Endodermal cell (in vitro differentiated cells): ENCODE measurements around the gene VPS13D. TPM values are rescaled to one million over a fixed set of nuclear protein-coding genes. Genes with fewer than 3 reads are reported as not detected.

Experiments used
- DNase-seq: peaks from one replicate; pipeline ENCODE4 v3.0.0-alpha.2; 2017
- H3K27ac ChIP-seq: 2 replicates; pipeline ENCODE4 v1.5.1; 2013; ENCODE audit warnings: mild to moderate bottlenecking, low read depth, low read length, moderate library complexity
- H3K27me3 ChIP-seq: 2 replicates; pipeline ENCODE4 v1.6.1; 2013; ENCODE audit warnings: mild to moderate bottlenecking, low read length, moderate library complexity; ENCODE audit not compliant: insufficient read depth, control insufficient read depth, poor library complexity, severe bottlenecking
- H3K36me3 ChIP-seq: 2 replicates; pipeline ENCODE4 v1.7.0; 2013; ENCODE audit warnings: mild to moderate bottlenecking, low read length, moderate library complexity; ENCODE audit not compliant: control insufficient read depth, insufficient read depth
- H3K4me1 ChIP-seq: one replicate; pipeline ENCODE4 v1.7.0; 2013; ENCODE audit warnings: low read length; ENCODE audit not compliant: control insufficient read depth, insufficient read depth
- H3K4me3 ChIP-seq: 2 replicates; pipeline ENCODE4 v1.5.1; 2013; ENCODE audit warnings: mild to moderate bottlenecking, low read length, moderate library complexity
- H3K9ac ChIP-seq: 2 replicates; pipeline ENCODE4 v1.6.1; 2013; ENCODE audit warnings: mild to moderate bottlenecking, low read length, moderate library complexity; ENCODE audit not compliant: poor library complexity, severe bottlenecking; ENCODE audit errors: extremely low read depth
- H3K9me3 ChIP-seq: 2 replicates; pipeline ENCODE4 v1.6.1; 2013; ENCODE audit warnings: mild to moderate bottlenecking, low read length, moderate library complexity; ENCODE audit not compliant: control insufficient read depth
- H3K27ac Mint-ChIP-seq: 2 replicates; pipeline ENCODE4 v1.8.0; 2020; ENCODE audit warnings: mixed read lengths
- H3K27me3 Mint-ChIP-seq: 2 replicates; pipeline ENCODE4 v1.8.0; 2021; ENCODE audit warnings: mild to moderate bottlenecking, mixed read lengths; ENCODE audit not compliant: insufficient read depth
- H3K36me3 Mint-ChIP-seq: 2 replicates; pipeline ENCODE4 v1.8.0; 2020; ENCODE audit warnings: low read depth, mixed read lengths
- H3K4me1 Mint-ChIP-seq: 2 replicates; pipeline ENCODE4 v1.8.0; 2020; ENCODE audit warnings: mixed read lengths
- H3K4me3 Mint-ChIP-seq: 2 replicates; pipeline ENCODE4 v1.8.0; 2020; ENCODE audit warnings: mild to moderate bottlenecking, moderate library complexity, mixed read lengths
- H3K9me3 Mint-ChIP-seq: 2 replicates; pipeline ENCODE4 v1.8.0; 2020; ENCODE audit warnings: mild to moderate bottlenecking, mixed read lengths
- WGBS, 2 experiments: methylation state at CpG; one replicate each; pipeline versions ENCODE4 v1.1.5 to v1.1.7; 2013; ENCODE audit warnings: missing lambda C conversion rate in 2 of 2, mixed read lengths in 1 of 2; ENCODE audit not compliant: insufficient coverage in 1 of 2, insufficient read length in 1 of 2; 5-methylcytosine and 5-hydroxymethylcytosine counted together
- total RNA-seq, 2 donors: library from RNA; stranded (reverse); fragmentation: NEBNext Ultra II Directional in 1 of 2; extraction: Animal tissue kit (Norgen Biotek cat#: 25700) in 1 of 2; gene quantifications; 2 replicates in 1 of 2; 3 replicates in 1 of 2; pipeline ENCODE4 v1.2.1, GENCODE V29; 2021
- TF ChIP-seq, protein P1 (sequence below): fragments of 200-600 bp; sonication (generic); conservative IDR thresholded peaks from 2 replicates; pipeline ENCODE4 v1.5.0; 2021; ENCODE audit warnings: antibody characterized with exemption, mild to moderate bottlenecking

Gene VPS13D
- total RNA-seq, 2 donors from 2014 or later, result 32.5 to 36.7 TPM

DNA sequence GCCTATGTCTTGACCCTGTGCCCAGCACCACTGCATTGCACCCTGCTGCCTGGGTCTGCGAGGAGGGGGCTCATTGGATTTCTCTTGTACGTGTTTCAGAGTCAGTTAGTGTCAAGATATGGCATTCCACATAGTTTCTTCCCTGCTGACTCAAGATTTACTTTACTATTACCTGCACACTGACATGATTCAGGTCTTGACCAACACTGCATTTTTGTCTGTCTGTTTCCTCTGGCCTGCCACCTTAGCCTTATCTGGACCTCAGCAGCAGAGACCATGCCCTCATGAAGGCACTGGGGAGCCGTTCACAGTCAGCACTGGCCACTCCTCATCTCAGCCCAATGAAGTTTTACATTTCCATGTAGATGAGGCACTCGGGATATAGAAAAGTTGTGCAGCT lies 232.8 kb downstream of the VPS13D start:
- no peaks in the 10 kb centered on the region for H3K9me3 Mint-ChIP-seq
- DNase-seq, result no peak
- no peak overlapping the region for H3K4me3 Mint-ChIP-seq
- H3K27ac Mint-ChIP-seq, result no peak overlapping the region
- Histone ChIP-seq H3K4me1 (peaks cover 21% of the 10 kb centered on the region), H3K27me3 (no peaks in the 10 kb centered on the region), H3K9ac (no peak overlapping the region), H3K36me3 (no peaks in the 10 kb centered on the region), H3K27ac (no peak overlapping the region), H3K9me3 (no peaks in the 10 kb centered on the region), H3K4me3 (no peak overlapping the region)
- peaks cover 12% of the 10 kb centered on the region for H3K36me3 Mint-ChIP-seq
- TF ChIP-seq, protein P1, sequence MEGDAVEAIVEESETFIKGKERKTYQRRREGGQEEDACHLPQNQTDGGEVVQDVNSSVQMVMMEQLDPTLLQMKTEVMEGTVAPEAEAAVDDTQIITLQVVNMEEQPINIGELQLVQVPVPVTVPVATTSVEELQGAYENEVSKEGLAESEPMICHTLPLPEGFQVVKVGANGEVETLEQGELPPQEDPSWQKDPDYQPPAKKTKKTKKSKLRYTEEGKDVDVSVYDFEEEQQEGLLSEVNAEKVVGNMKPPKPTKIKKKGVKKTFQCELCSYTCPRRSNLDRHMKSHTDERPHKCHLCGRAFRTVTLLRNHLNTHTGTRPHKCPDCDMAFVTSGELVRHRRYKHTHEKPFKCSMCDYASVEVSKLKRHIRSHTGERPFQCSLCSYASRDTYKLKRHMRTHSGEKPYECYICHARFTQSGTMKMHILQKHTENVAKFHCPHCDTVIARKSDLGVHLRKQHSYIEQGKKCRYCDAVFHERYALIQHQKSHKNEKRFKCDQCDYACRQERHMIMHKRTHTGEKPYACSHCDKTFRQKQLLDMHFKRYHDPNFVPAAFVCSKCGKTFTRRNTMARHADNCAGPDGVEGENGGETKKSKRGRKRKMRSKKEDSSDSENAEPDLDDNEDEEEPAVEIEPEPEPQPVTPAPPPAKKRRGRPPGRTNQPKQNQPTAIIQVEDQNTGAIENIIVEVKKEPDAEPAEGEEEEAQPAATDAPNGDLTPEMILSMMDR, result no peak
- H3K27me3 Mint-ChIP-seq, result peaks cover 2% of the 10 kb centered on the region
- H3K4me1 Mint-ChIP-seq, result peaks cover 33% of the 10 kb centered on the region
- 94 to 96% methylated on average over 4 of the region's 4 CpGs for whole genome bisulfite sequencing, 2 experiments

- no peaks in the 10 kb centered on the region for H3K9me3 Mint-ChIP-seq
- TF ChIP-seq, protein P1, result no peak
- Histone ChIP-seq H3K4me3 (no peak overlapping the region), H3K9me3 (no peaks in the 10 kb centered on the region), H3K36me3 (no peaks in the 10 kb centered on the region), H3K9ac (no peak overlapping the region), H3K27ac (no peak overlapping the region), H3K27me3 (no peaks in the 10 kb centered on the region), H3K4me1 (peaks cover 21% of the 10 kb centered on the region)
- H3K4me3 Mint-ChIP-seq, result no peak overlapping the region
- peaks cover 31% of the 10 kb centered on the region for H3K4me1 Mint-ChIP-seq
- 89 to 90% methylated on average over 1 to 3 of the region's 3 CpGs for WGBS, 2 experiments
- no peak overlapping the region for H3K27ac Mint-ChIP-seq
- H3K36me3 Mint-ChIP-seq, result peaks cover 17% of the 10 kb centered on the region
- peaks cover 2% of the 10 kb centered on the region for H3K27me3 Mint-ChIP-seq
- DNase-seq, result no peak
Measured at GRCh38 chr1:12464045-12464461, 234.2 kb downstream of the VPS13D start.

DNA sequence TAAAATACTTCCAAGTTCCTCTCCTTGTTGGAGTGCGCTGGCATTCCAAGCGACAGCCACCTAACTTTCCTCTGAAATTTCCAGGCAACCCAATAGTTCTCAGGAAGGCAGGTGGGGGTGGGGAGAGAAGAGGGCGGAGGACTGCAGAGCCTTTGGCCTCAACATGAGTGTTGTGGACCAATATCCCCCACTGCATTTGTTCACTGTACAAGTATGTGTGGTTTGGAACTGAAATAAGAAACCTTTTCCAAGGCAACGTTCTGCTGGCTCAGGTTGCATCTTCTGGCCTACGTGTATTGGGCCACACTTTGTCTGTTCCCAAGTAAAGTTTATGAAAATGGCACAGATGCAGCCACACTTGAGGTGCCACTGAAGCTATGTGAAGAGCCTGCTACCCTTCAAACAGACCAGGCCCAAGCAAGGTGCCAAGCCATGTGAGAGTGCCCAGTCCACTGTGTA lies 234.8 kb downstream of the VPS13D start:
- Histone ChIP-seq H3K27me3 (no peaks in the 10 kb centered on the region), H3K36me3 (no peaks in the 10 kb centered on the region), H3K4me1 (peaks cover 21% of the 10 kb centered on the region), H3K4me3 (no peak overlapping the region), H3K27ac (no peak overlapping the region), H3K9me3 (no peaks in the 10 kb centered on the region), H3K9ac (no peak overlapping the region)
- 77 to 97% methylated on average over 2 to 5 of the region's 5 CpGs for WGBS, 2 experiments
- Mint-ChIP-seq H3K27ac (no peak overlapping the region), H3K4me1 (peaks cover 31% of the 10 kb centered on the region), H3K36me3 (peaks cover 17% of the 10 kb centered on the region), H3K9me3 (no peaks in the 10 kb centered on the region), H3K27me3 (peaks cover 2% of the 10 kb centered on the region), H3K4me3 (no peak overlapping the region)
- TF ChIP-seq, protein P1, result no peak
- DNase-seq, result no peak
